MM.1S (cell line): Measurements from ENCODE around the gene IRAK4.

Experiments
- DNase-seq: peaks from one replicate; pipeline ENCODE4 v3.0.0-alpha.2; 2015
- H2AFZ ChIP-seq: fragments of 300-600 bp; sonication (generic); 2 replicates; pipeline ENCODE4 v1.6.0; 2016; ENCODE audit warnings: antibody characterized with exemption, low read length
- H3F3A ChIP-seq: fragments of 300-600 bp; sonication (generic); 2 replicates; pipeline ENCODE4 v1.6.1; 2016; ENCODE audit warnings: mild to moderate bottlenecking, antibody characterized with exemption, low read length, moderate library complexity, mixed read lengths; ENCODE audit not compliant: insufficient read depth
- H3K27ac ChIP-seq: fragments of 300-600 bp; sonication (generic); 2 replicates; pipeline ENCODE4 v1.5.1; 2016; ENCODE audit warnings: mild to moderate bottlenecking, low read length
- H3K27me3 ChIP-seq: fragments of 300-600 bp; sonication (generic); replicated peaks from 2 replicates; pipeline ENCODE4 v1.6.0; 2016; ENCODE audit warnings: low read length; ENCODE audit not compliant: insufficient read depth
- H3K36me3 ChIP-seq: fragments of 300-600 bp; sonication (generic); replicated peaks from 2 replicates; pipeline ENCODE4 v1.6.1; 2016; ENCODE audit warnings: mild to moderate bottlenecking, low read length, mixed read lengths; ENCODE audit not compliant: insufficient read depth
- H3K4me1 ChIP-seq: fragments of 300-600 bp; sonication (generic); 2 replicates; pipeline ENCODE4 v1.6.1; 2016; ENCODE audit warnings: low read length, mixed read lengths
- H3K4me2 ChIP-seq: fragments of 300-600 bp; sonication (generic); 2 replicates; pipeline ENCODE4 v1.6.0; 2016; ENCODE audit warnings: low read depth, low read length
- H3K4me3 ChIP-seq: fragments of 300-600 bp; sonication (generic); 2 replicates; pipeline ENCODE4 v1.5.1; 2016; ENCODE audit warnings: low read length, mixed read lengths
- H3K79me2 ChIP-seq: fragments of 300-600 bp; sonication (generic); 2 replicates; pipeline ENCODE4 v1.6.1; 2016; ENCODE audit warnings: mixed run types, low read length, mixed read lengths
- H3K9ac ChIP-seq: fragments of 300-600 bp; sonication (generic); 2 replicates; pipeline ENCODE4 v1.6.1; 2016; ENCODE audit warnings: low read length, mixed read lengths
- H3K9me2 ChIP-seq: fragments of 300-600 bp; sonication (generic); replicated peaks from 2 replicates; pipeline ENCODE4 v1.6.1; 2016; ENCODE audit warnings: mild to moderate bottlenecking, low read length, mixed read lengths; ENCODE audit not compliant: insufficient read depth
- H3K9me3 ChIP-seq: fragments of 300-600 bp; sonication (generic); replicated peaks from 2 replicates; pipeline ENCODE4 v1.6.1; 2016; ENCODE audit warnings: mild to moderate bottlenecking, low read length, mixed read lengths; ENCODE audit not compliant: insufficient read depth
- H4K20me1 ChIP-seq: fragments of 300-600 bp; sonication (generic); 2 replicates; pipeline ENCODE4 v1.6.1; 2016; ENCODE audit warnings: mild to moderate bottlenecking, low read length, moderate library complexity, mixed read lengths; ENCODE audit not compliant: insufficient read depth
- EZH2 ChIP-seq: fragments of 300-600 bp; sonication (generic); optimal IDR thresholded peaks from 2 replicates; pipeline ENCODE3; 2017; ENCODE audit warnings: low read depth, mild to moderate bottlenecking, antibody characterized with exemption, low read length, mixed read lengths
- EZH2phosphoT487 ChIP-seq: fragments of 300-600 bp; sonication (generic); IDR thresholded peaks from 2 replicates; pipeline ENCODE4 v1.6.1; 2018; ENCODE audit warnings: antibody characterized with exemption, low read length
- TF ChIP-seq, protein P1 (sequence below): fragments of 300-600 bp; sonication (generic); IDR thresholded peaks from 2 replicates; pipeline ENCODE4 v1.5.1; 2016; ENCODE audit warnings: antibody characterized with exemption, low read length, mixed read lengths

The IRAK4 gene

DNA sequence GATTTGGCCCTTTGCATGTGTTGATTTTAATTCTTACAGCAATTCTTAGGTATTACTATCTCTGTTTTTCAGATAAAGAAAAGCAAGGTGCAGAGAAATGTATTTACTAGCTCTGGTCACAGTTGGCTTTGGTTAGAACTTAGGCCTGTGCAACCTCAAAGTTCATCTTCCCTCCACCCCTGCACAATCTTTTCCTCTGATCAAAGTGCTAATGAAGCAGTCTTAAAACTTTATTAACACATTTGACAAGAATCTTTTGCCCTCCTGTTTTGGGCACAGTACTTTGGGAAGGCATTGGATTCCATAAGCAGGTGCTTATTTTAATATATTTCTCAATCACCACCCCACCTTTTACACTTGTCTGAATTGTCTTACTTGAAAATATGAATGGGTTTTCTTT, 2.7 kb downstream of the IRAK4 start:
- Histone ChIP-seq H3K4me3 (no peak overlapping the region), H3K27ac (no peak overlapping the region; the same call in 1 of the 2 replicates), H3K9me3 (no peaks in the 10 kb centered on the region), H2AFZ (no peak overlapping the region), H3K27me3 (no peaks in the 10 kb centered on the region), H3K9me2 (no peaks in the 10 kb centered on the region), H3K36me3 (no peaks in the 10 kb centered on the region), H3K9ac (no peak overlapping the region), H3K79me2 (peaks cover 42% of the 10 kb centered on the region), H3K4me2 (peak overlapping the region; percentile 84; the same call in 1 of the 2 replicates), H3K4me1 (peaks cover 27% of the 10 kb centered on the region), H3F3A (peaks cover 33% of the 10 kb centered on the region), H4K20me1 (no peaks in the 10 kb centered on the region)
- DNase-seq, result no peak
- TF ChIP-seq EZH2phosphoT487, result no peak
- no peak for TF ChIP-seq EZH2
- TF ChIP-seq, protein P1, sequence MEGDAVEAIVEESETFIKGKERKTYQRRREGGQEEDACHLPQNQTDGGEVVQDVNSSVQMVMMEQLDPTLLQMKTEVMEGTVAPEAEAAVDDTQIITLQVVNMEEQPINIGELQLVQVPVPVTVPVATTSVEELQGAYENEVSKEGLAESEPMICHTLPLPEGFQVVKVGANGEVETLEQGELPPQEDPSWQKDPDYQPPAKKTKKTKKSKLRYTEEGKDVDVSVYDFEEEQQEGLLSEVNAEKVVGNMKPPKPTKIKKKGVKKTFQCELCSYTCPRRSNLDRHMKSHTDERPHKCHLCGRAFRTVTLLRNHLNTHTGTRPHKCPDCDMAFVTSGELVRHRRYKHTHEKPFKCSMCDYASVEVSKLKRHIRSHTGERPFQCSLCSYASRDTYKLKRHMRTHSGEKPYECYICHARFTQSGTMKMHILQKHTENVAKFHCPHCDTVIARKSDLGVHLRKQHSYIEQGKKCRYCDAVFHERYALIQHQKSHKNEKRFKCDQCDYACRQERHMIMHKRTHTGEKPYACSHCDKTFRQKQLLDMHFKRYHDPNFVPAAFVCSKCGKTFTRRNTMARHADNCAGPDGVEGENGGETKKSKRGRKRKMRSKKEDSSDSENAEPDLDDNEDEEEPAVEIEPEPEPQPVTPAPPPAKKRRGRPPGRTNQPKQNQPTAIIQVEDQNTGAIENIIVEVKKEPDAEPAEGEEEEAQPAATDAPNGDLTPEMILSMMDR, result no peak

DNA sequence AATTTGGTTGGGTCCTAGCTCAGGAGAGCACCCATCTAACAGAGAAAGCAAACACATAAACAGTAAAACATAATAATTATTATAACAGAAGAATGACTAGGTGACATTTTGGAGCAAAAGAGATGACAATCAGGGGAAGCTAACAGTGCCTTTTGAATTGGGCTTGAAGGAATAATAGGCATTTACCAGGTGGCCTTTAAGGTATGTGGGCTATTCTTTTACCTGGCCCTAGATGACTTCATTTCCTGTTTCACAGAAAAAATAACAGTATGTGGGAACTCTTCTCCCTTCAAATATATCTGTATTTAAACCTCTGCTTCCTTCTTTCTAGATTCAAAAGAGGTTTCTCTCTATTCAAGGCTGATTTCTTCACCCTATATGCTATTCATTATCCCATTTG, 3.8 kb downstream of the IRAK4 start:
- peak overlapping the region; percentile 37; the same call in 1 of the 2 replicates for H3K27ac ChIP-seq

DNA sequence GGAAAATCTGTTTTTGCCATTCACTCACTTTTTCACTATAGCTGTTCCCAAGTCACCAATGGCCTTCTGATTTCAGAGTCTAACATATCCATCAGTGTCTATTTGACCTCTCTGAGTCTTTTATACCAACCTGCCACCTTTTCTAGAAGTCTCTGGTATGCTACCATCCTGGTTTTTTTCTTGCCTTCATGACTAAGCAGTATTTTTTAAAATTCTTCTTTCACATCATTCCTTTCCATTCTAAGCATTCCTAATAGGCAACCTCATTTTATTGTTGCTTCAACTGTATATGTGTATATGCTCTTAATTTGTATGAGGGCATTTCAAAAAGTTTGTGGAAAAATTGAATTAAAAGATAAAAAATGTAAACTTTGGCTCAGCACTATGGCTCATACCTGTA, 5.0 kb downstream of the IRAK4 start:
- H3K27ac ChIP-seq, result no peak overlapping the region
- H3K27me3 ChIP-seq, result no peaks in the 10 kb centered on the region
- no peak overlapping the region for H3K4me3 ChIP-seq
- H3K4me2 ChIP-seq, result no peak overlapping the region
- H4K20me1 ChIP-seq, result no peaks in the 10 kb centered on the region
- H3K9ac ChIP-seq, result no peak overlapping the region
- peaks cover 23% of the 10 kb centered on the region for H3K79me2 ChIP-seq
- no peaks in the 10 kb centered on the region for H3K36me3 ChIP-seq
- H3F3A ChIP-seq, result peaks cover 33% of the 10 kb centered on the region
- DNase-seq, result no peak
- no peak overlapping the region for H2AFZ ChIP-seq
- no peaks in the 10 kb centered on the region for H3K9me2 ChIP-seq
- peaks cover 27% of the 10 kb centered on the region for H3K4me1 ChIP-seq
- no peaks in the 10 kb centered on the region for H3K9me3 ChIP-seq
- no peak for TF ChIP-seq EZH2
- TF ChIP-seq, protein P1, result no peak
- TF ChIP-seq EZH2phosphoT487, result no peak

More for the DNA sequence above, 3.8 kb downstream of the IRAK4 start:
- Histone ChIP-seq H4K20me1 (no peaks in the 10 kb centered on the region), H3K36me3 (no peaks in the 10 kb centered on the region), H3K9me3 (no peaks in the 10 kb centered on the region), H3F3A (peaks cover 33% of the 10 kb centered on the region), H3K9ac (peak overlapping the region; percentile 2; the same call in 1 of the 2 replicates), H3K27me3 (no peaks in the 10 kb centered on the region), H3K4me1 (peaks cover 27% of the 10 kb centered on the region), H3K4me2 (peak overlapping the region; percentile 84), H3K4me3 (no peak overlapping the region; the same call in 1 of the 2 replicates), H2AFZ (no peak overlapping the region), H3K9me2 (no peaks in the 10 kb centered on the region), H3K79me2 (peaks cover 31% of the 10 kb centered on the region)
- peak; percentile 34 for DNase-seq
- TF ChIP-seq, protein P1, result no peak
- TF ChIP-seq EZH2, result no peak
- TF ChIP-seq EZH2phosphoT487, result no peak
